Jurkat, Clone E6-1 (cell line): ENCODE measurements around the gene EEPD1.

Experiments used
- DNase-seq: peaks from one replicate; pipeline ENCODE4 v3.0.0-alpha.2; 2011; ENCODE audit warnings: low read depth, low spot score
- H3K4me3 ChIP-seq: 2 replicates; pipeline ENCODE4 v1.5.1; 2011; ENCODE audit warnings: mild to moderate bottlenecking, low read length, control low read depth, moderate library complexity

Gene EEPD1

GRCh38 chr7:36343548-36343947, 190.5 kb downstream of the EEPD1 start:
- DNase-seq = no peak
- H3K4me3 ChIP-seq = no peak overlapping the region

- DNase-seq = no peak
- no peak overlapping the region for H3K4me3 ChIP-seq
These were observed 191.6 kb downstream of the EEPD1 start for GRCh38 chr7:36344622-36345021.

- no peak overlapping the region for H3K4me3 ChIP-seq
- no peak for DNase-seq
These were observed 193.3 kb downstream of the EEPD1 start for GRCh38 chr7:36346260-36346831.

GRCh38 chr7:36348256-36348655, 195.2 kb downstream of the EEPD1 start:
- H3K4me3 ChIP-seq = no peak overlapping the region
- no peak for DNase-seq

- H3K4me3 ChIP-seq = no peak overlapping the region
- no peak for DNase-seq
These were observed 195.7 kb downstream of the EEPD1 start for GRCh38 chr7:36348771-36349170.

GRCh38 chr7:36349626-36350025, 196.6 kb downstream of the EEPD1 start:
- no peak for DNase-seq
- H3K4me3 ChIP-seq = no peak overlapping the region
